ENCODE data around the gene FBXL13.
"Not testable (repeated sequence)": the region's sequence is repeated elsewhere in the genome, so short reads cannot be mapped to it uniquely, and the experiment has no call there.

Gene FBXL13

GRCh38 chr7:103025341-103025740 lies 49.3 kb downstream of the FBXL13 start:
- 100% methylated on average over 1 to 2 of the region's 3 CpGs for WGBS, 2 experiments (ENCODE audit: insufficient coverage in 2 of 2)
- no peaks in the 10 kb centered on the region for H3K36me3 ChIP-seq (ENCODE audit: control insufficient read depth, insufficient read depth, low read length)
- H3K4me3 ChIP-seq (ENCODE audit: extremely low read depth, insufficient read depth, low read length, poor library complexity, severe bottlenecking) = no peak overlapping the region
- no peak overlapping the region for H3K27ac ChIP-seq (ENCODE audit: low read depth, low read length, severe bottlenecking)
- no peaks in the 10 kb centered on the region for H3K9me3 ChIP-seq (ENCODE audit: control insufficient read depth, low read length)
- no peaks in the 10 kb centered on the region for H3K4me1 ChIP-seq (ENCODE audit: control insufficient read depth, insufficient read depth, low read length, poor library complexity, severe bottlenecking)

- H3K4me1 ChIP-seq (ENCODE audit: control insufficient read depth, insufficient read depth, low read length, poor library complexity, severe bottlenecking); H3K9me3 ChIP-seq (ENCODE audit: control insufficient read depth, low read length); H3K4me3 ChIP-seq (ENCODE audit: extremely low read depth, insufficient read depth, low read length, poor library complexity, severe bottlenecking); H3K27ac ChIP-seq (ENCODE audit: low read depth, low read length, severe bottlenecking); H3K36me3 ChIP-seq (ENCODE audit: control insufficient read depth, insufficient read depth, low read length): not testable (repeated sequence)
- WGBS, 2 experiments (ENCODE audit: insufficient coverage in 2 of 2) = no CpG with 5 or more reads among the region's 1 CpG
These were observed 51.0 kb downstream of the FBXL13 start for GRCh38 chr7:103023578-103023977.

- H3K4me3 ChIP-seq (ENCODE audit: extremely low read depth, insufficient read depth, low read length, poor library complexity, severe bottlenecking); H3K27ac ChIP-seq (ENCODE audit: low read depth, low read length, severe bottlenecking); H3K9me3 ChIP-seq (ENCODE audit: control insufficient read depth, low read length); H3K4me1 ChIP-seq (ENCODE audit: control insufficient read depth, insufficient read depth, low read length, poor library complexity, severe bottlenecking); H3K36me3 ChIP-seq (ENCODE audit: control insufficient read depth, insufficient read depth, low read length): not testable (repeated sequence)
- no CpG with 5 or more reads among the region's 1 CpG for WGBS, 2 experiments (ENCODE audit: insufficient coverage in 2 of 2)
These were observed 53.1 kb downstream of the FBXL13 start for GRCh38 chr7:103021490-103021889.

GRCh38 chr7:103020876-103021275 lies 53.7 kb downstream of the FBXL13 start:
- not testable (repeated sequence) for H3K9me3 ChIP-seq (ENCODE audit: control insufficient read depth, low read length); H3K36me3 ChIP-seq (ENCODE audit: control insufficient read depth, insufficient read depth, low read length); H3K4me1 ChIP-seq (ENCODE audit: control insufficient read depth, insufficient read depth, low read length, poor library complexity, severe bottlenecking); H3K27ac ChIP-seq (ENCODE audit: low read depth, low read length, severe bottlenecking); H3K4me3 ChIP-seq (ENCODE audit: extremely low read depth, insufficient read depth, low read length, poor library complexity, severe bottlenecking)
- WGBS, 2 experiments (ENCODE audit: insufficient coverage in 2 of 2) = 78% methylated on average over 1 of the region's 3 CpGs; no CpG with 5 or more reads in 1 of the 2 experiments

GRCh38 chr7:103018295-103018694 lies 56.3 kb downstream of the FBXL13 start:
- not testable (repeated sequence) for H3K4me1 ChIP-seq (ENCODE audit: control insufficient read depth, insufficient read depth, low read length, poor library complexity, severe bottlenecking); H3K36me3 ChIP-seq (ENCODE audit: control insufficient read depth, insufficient read depth, low read length); H3K27ac ChIP-seq (ENCODE audit: low read depth, low read length, severe bottlenecking); H3K4me3 ChIP-seq (ENCODE audit: extremely low read depth, insufficient read depth, low read length, poor library complexity, severe bottlenecking); H3K9me3 ChIP-seq (ENCODE audit: control insufficient read depth, low read length)
- WGBS, 2 experiments (ENCODE audit: insufficient coverage in 2 of 2) = 80 to 100% methylated on average over 1 to 2 of the region's 3 CpGs

- no peak overlapping the region for H3K4me3 ChIP-seq (ENCODE audit: extremely low read depth, insufficient read depth, low read length, poor library complexity, severe bottlenecking)
- no peaks in the 10 kb centered on the region for H3K4me1 ChIP-seq (ENCODE audit: control insufficient read depth, insufficient read depth, low read length, poor library complexity, severe bottlenecking)
- no peaks in the 10 kb centered on the region for H3K36me3 ChIP-seq (ENCODE audit: control insufficient read depth, insufficient read depth, low read length)
- no peak overlapping the region for H3K27ac ChIP-seq (ENCODE audit: low read depth, low read length, severe bottlenecking)
- WGBS, 2 experiments (ENCODE audit: insufficient coverage in 2 of 2) = 60 to 100% methylated on average over 1 of the region's 3 CpGs
- peaks cover 5% of the 10 kb centered on the region for H3K9me3 ChIP-seq (ENCODE audit: control insufficient read depth, low read length)
These were observed 62.9 kb downstream of the FBXL13 start for GRCh38 chr7:103011650-103012049.

- Histone ChIP-seq H3K27ac (ENCODE audit: low read depth, low read length, severe bottlenecking) (no peak overlapping the region), H3K4me1 (ENCODE audit: control insufficient read depth, insufficient read depth, low read length, poor library complexity, severe bottlenecking) (no peaks in the 10 kb centered on the region), H3K36me3 (ENCODE audit: control insufficient read depth, insufficient read depth, low read length) (no peaks in the 10 kb centered on the region), H3K9me3 (ENCODE audit: control insufficient read depth, low read length) (peaks cover 2% of the 10 kb centered on the region), H3K4me3 (ENCODE audit: extremely low read depth, insufficient read depth, low read length, poor library complexity, severe bottlenecking) (no peak overlapping the region)
- WGBS, 2 experiments (ENCODE audit: insufficient coverage in 2 of 2) = 86% methylated on average over 1 of the region's 1 CpG; no CpG with 5 or more reads in 1 of the 2 experiments
These were observed 64.4 kb downstream of the FBXL13 start for GRCh38 chr7:103010211-103010610.

- Histone ChIP-seq H3K27ac (ENCODE audit: low read depth, low read length, severe bottlenecking) (no peak overlapping the region), H3K9me3 (ENCODE audit: control insufficient read depth, low read length) (no peaks in the 10 kb centered on the region), H3K4me1 (ENCODE audit: control insufficient read depth, insufficient read depth, low read length, poor library complexity, severe bottlenecking) (no peaks in the 10 kb centered on the region), H3K4me3 (ENCODE audit: extremely low read depth, insufficient read depth, low read length, poor library complexity, severe bottlenecking) (no peak overlapping the region), H3K36me3 (ENCODE audit: control insufficient read depth, insufficient read depth, low read length) (no peaks in the 10 kb centered on the region)
- WGBS, 2 experiments (ENCODE audit: insufficient coverage in 2 of 2) = 85 to 94% methylated on average over 4 to 5 of the region's 5 CpGs
These were observed 65.0 kb downstream of the FBXL13 start for GRCh38 chr7:103009466-103010185.

GRCh38 chr7:103003004-103003403 lies 71.6 kb downstream of the FBXL13 start:
- Histone ChIP-seq H3K4me1 (ENCODE audit: control insufficient read depth, insufficient read depth, low read length, poor library complexity, severe bottlenecking) (no peaks in the 10 kb centered on the region), H3K9me3 (ENCODE audit: control insufficient read depth, low read length) (no peaks in the 10 kb centered on the region), H3K4me3 (ENCODE audit: extremely low read depth, insufficient read depth, low read length, poor library complexity, severe bottlenecking) (no peak overlapping the region), H3K36me3 (ENCODE audit: control insufficient read depth, insufficient read depth, low read length) (no peaks in the 10 kb centered on the region), H3K27ac (ENCODE audit: low read depth, low read length, severe bottlenecking) (no peak overlapping the region)
- WGBS, 2 experiments (ENCODE audit: insufficient coverage in 2 of 2) = 86% methylated on average over 1 of the region's 1 CpG; no CpG with 5 or more reads in 1 of the 2 experiments

GRCh38 chr7:103001210-103001609 lies 73.4 kb downstream of the FBXL13 start:
- no peak overlapping the region for H3K4me3 ChIP-seq (ENCODE audit: extremely low read depth, insufficient read depth, low read length, poor library complexity, severe bottlenecking)
- no peaks in the 10 kb centered on the region for H3K9me3 ChIP-seq (ENCODE audit: control insufficient read depth, low read length)
- WGBS, 2 experiments (ENCODE audit: insufficient coverage in 2 of 2) = 89 to 96% methylated on average over 1 to 2 of the region's 2 CpGs
- no peaks in the 10 kb centered on the region for H3K4me1 ChIP-seq (ENCODE audit: control insufficient read depth, insufficient read depth, low read length, poor library complexity, severe bottlenecking)
- no peaks in the 10 kb centered on the region for H3K36me3 ChIP-seq (ENCODE audit: control insufficient read depth, insufficient read depth, low read length)
- no peak overlapping the region for H3K27ac ChIP-seq (ENCODE audit: low read depth, low read length, severe bottlenecking)

- H3K4me1 ChIP-seq (ENCODE audit: control insufficient read depth, insufficient read depth, low read length, poor library complexity, severe bottlenecking) = peaks cover 13% of the 10 kb centered on the region
- H3K27ac ChIP-seq (ENCODE audit: low read depth, low read length, severe bottlenecking) = no peak overlapping the region
- no peak overlapping the region for H3K4me3 ChIP-seq (ENCODE audit: extremely low read depth, insufficient read depth, low read length, poor library complexity, severe bottlenecking)
- H3K36me3 ChIP-seq (ENCODE audit: control insufficient read depth, insufficient read depth, low read length) = no peaks in the 10 kb centered on the region
- no CpG with 5 or more reads among the region's 5 CpGs for WGBS, 2 experiments (ENCODE audit: insufficient coverage in 2 of 2)
- H3K9me3 ChIP-seq (ENCODE audit: control insufficient read depth, low read length) = no peaks in the 10 kb centered on the region
These were observed 77.6 kb downstream of the FBXL13 start for GRCh38 chr7:102996957-102997356.

Data from mesodermal cell (in vitro differentiated cells).